ENCODE measurements around the gene C17orf107. TPM values are rescaled to one million over a fixed set of nuclear protein-coding genes. Genes with fewer than 3 reads are reported as not detected.

The C17orf107 gene
- polyA plus RNA-seq, 5 donors = 0.52 to 1.8 (median 0.85) TPM

DNA sequence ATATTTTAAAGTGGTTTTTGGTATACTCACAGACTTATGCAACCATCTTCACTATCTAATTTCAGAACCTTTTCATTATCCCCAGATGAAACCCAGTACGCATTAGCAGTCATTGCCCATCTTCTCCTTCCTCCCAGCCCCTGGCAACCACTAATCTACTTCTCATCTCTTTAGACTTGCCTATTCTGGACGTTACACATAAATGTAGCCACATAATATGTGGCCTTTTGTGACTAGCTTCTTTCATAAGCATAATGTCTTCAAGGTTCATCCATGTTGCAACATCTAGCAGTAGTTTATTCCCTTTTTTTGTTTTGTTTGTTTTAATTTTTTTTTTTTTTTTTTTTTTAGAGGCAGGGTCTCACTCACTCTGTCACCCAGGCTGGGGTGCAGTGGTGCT, 28.5 kb upstream of the C17orf107 start:
- no peak for DNase-seq

DNA sequence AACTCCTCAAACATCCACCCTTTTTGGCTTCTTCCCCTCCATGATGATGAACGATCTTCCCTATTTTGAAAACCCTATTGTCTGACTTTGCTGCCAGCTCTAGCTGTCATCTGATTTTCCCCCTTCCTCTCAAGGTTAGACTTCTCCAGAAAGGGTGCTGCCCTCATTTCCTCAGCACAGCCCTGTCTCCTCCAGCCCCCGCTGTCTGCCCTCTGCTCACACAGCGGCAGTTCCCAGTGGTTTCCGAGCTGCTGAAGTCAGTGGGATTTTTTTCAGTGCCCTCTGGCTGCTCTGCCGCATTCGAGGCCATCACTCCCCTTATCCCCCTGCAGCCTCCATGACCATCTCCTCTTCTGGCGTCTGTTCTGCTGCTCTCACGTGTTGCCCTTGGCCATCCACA, 26.6 kb upstream of the C17orf107 start:
- DNase-seq = no peak

DNA sequence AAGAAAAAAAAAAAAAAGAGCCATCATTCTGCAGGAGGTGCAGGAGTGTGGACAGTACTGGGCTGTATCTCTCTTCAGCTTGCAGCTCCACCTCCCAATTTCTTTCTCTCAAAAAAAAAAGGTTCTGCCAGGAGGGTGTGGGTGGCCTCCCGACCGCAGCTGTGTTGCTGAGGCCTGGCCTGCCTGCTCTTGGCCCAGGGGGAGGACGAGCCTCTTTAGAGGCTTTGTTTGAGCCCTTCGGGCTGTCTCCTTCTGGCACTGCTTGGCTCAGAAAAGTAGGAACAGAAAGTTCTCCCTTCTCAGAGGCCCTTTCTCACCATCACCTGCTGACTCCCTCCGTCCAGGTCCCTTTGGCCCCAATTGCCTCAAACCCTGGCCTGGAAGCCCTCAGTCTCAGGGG, 22.2 kb upstream of the C17orf107 start:
- no peak for DNase-seq

DNA sequence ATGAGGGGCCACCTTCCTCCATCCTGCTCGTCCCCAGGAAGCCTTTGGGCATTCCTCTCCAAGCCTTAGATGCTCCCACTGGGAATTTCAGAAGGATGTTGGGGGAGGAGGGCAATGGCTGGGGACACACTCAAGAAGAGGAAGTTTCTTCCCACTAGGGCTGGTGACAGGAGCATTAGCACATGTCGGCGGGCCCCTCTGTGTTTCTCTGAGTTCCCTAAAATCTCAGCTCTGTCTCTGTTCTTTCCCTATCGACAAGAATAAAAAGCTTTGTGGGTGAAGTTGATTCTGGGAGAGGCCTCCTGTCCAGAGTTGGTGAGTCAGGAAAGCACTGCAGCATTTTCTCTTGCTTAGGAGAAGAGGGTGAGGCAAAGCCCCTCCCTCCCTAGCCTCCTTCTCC, 19.7 kb upstream of the C17orf107 start:
- DNase-seq = no peak

DNA sequence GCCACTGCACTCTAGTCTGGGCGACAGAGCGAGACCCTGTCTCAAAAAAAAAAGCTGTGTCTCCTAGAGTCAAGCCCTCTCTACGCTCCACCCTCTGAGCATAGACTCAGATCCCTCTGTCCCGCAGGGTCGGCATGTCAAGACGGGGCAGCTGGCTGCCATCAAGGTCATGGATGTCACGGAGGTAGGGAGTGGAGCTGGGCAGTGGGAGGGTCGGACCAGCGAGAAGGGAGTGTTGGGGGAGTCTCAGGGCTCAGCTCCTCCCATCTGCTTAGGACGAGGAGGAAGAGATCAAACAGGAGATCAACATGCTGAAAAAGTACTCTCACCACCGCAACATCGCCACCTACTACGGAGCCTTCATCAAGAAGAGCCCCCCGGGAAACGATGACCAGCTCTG, 18.5 kb upstream of the C17orf107 start:
- DNase-seq = no peak

DNA sequence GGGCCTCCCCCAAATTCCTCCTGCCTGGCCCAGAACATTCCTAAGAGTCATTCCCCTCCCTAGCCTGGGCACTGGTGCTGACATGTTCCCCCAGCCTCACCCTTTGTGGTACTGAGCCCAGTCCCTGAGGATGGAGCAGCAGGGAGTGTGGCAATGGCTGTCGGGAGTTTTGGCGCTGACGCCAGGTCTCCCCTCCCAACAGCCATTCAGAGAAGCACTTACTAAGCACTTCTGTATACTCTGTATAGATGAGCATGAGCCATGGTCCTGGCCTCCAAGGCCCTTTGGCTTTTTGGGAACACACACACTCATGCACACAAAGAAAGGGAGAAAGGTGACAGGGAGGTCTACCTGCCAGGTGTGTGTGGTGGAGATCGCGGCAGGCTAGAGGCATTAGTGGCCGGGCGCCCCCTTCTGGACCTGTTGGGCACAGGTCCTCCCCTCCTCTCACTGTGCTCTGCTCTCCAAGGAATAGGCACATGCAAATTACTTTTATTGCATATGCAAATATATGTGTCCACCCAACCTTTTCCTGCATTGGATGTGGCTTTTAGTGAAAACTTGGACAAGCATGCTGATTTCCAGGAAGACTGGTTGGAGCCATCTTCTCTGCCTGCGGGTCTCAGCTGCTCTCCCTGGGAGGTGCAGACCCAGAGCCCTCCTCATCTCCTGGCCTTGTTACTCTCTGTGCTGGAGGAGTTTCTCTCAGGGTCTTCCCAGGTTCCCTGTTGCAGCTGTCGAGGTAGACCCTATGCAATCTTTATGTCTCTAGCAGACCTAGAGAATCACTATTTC, 17.4 kb upstream of the C17orf107 start:
- no peak for DNase-seq

DNA sequence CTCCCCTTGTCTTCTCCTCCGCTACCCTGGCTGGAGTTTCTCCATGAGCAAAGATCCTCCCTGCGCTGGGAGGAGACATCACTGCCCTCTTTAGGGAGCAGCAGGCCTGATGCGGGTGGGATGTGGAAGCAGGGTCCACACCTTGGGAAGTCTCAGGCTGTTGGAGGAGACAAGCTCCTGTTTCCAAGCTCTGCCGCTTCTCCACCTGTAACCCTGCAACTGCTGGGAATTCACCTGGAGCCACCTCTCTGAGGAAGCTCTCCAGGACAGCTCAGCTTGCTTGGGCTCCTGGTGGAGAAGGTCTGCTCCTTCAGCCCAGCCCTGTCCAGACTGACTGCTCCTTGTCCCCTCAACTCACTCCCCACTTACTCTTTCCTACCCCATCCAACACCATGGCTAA, 14.8 kb upstream of the C17orf107 start:
- DNase-seq = no peak

DNA sequence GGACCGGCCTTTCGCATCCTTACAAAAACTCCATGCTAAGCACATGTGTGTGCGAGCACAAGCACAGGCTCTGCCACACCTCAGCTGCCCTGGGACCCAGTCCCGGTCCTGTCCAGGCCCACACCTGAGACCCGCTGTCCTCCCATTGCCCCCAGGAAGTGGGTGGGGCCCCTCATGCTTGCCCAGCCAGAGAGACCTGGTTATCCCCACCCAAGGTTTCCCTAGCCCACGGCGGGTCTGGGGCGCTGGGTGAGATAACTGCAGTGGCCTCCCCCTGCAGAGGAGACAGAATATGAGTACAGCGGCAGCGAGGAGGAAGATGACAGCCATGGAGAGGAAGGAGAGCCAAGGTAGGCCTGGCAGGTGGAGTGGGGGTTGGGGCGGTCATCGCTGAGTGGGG, 12.5 kb upstream of the C17orf107 start:
- DNase-seq = no peak

DNA sequence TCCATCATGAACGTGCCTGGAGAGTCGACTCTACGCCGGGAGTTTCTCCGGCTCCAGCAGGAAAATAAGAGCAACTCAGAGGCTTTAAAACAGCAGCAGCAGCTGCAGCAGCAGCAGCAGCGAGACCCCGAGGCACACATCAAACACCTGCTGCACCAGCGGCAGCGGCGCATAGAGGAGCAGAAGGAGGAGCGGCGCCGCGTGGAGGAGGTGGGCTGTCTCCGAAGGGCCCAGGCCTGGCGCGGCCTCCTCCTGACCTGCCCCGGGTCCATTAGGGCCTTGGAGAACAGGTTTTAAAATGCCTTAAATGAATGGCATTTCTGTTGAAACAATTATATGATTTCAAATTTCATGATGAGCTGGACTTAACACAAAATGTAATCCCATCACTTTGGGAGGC, 11.8 kb upstream of the C17orf107 start:
- DNase-seq = no peak

DNA sequence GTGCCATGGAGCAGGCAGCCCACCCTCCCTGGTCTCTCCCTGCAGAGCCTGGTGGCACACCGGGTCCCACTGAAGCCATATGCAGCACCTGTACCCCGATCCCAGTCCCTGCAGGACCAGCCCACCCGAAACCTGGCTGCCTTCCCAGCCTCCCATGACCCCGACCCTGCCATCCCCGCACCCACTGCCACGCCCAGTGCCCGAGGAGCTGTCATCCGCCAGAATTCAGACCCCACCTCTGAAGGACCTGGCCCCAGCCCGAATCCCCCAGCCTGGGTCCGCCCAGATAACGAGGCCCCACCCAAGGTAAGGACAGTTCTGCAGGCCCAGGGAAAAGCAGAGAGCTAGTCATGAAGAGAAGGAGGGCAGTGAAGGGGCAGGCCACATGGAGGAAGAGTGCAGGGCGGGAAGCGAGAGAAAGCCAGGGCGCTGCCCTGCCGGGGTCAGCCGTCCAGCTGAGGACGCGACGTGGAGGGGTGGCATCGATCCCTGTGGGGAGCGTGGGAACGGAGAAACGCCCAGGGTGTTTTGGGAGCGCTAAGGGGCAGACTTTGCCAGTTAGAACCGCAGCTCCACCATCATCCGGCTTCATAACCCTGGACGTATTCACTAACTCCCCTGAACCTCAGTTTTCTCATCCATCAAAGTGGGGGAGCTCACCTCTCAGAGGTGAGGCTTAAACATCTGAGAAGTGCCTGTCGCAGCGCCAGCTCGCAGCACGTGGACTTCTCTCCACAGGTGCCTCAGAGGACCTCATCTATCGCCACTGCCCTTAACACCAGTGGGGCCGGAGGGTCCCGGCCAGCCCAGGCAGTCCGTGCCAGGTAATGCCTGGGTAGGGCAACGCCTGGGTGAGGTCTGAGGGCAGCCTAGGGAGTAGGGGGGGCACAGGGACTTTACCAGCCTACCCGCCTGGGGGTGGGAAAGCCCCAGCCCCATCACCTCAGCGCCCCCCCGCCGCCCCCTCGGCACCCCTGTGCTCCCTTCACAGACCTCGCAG, 7.6 kb upstream of the C17orf107 start:
- no peak for DNase-seq

DNA sequence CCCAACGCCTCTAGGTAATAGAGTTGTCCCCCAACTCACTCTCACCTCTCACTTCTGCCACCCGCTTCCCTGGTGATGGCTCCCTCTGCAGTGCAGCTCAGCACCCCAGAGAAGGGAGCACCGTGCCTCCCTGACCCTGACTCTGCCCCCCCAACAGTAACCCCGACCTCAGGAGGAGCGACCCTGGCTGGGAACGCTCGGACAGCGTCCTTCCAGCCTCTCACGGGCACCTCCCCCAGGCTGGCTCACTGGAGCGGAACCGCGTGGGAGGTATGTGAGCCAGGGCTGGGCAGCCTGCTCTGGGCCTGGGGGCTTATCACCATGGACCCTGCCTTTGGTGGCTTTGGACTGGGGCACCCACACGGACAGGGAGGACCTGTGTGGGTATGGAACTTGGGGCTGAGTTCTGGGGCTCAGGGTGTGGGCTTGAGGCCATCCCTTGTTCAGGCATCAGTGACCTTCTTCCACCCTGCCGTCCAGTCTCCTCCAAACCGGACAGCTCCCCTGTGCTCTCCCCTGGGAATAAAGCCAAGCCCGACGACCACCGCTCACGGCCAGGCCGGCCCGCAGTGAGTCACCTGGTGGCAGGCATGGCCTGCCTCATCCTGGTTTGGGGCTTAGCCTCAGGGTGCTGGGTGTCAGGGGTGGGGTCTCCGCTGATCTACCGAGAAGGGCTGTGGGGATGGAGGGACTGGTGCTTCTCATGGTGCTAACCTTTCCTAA, 6.7 kb upstream of the C17orf107 start:
- no peak for DNase-seq

DNA sequence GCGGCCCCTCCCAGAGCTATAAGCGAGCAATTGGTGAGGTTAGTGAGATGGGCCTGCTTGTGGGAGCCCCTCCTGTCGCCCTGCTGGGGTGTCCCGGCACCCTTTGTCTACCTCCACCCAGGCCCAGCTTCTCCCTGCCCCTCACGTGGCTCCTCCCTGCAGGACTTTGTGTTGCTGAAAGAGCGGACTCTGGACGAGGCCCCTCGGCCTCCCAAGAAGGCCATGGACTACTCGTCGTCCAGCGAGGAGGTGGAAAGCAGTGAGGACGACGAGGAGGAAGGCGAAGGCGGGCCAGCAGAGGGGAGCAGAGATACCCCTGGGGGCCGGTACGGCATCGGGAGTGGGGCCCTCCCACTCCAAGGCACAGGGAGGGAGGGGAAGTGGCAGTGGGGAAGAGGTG, 6.1 kb upstream of the C17orf107 start:
- no peak for DNase-seq

DNA sequence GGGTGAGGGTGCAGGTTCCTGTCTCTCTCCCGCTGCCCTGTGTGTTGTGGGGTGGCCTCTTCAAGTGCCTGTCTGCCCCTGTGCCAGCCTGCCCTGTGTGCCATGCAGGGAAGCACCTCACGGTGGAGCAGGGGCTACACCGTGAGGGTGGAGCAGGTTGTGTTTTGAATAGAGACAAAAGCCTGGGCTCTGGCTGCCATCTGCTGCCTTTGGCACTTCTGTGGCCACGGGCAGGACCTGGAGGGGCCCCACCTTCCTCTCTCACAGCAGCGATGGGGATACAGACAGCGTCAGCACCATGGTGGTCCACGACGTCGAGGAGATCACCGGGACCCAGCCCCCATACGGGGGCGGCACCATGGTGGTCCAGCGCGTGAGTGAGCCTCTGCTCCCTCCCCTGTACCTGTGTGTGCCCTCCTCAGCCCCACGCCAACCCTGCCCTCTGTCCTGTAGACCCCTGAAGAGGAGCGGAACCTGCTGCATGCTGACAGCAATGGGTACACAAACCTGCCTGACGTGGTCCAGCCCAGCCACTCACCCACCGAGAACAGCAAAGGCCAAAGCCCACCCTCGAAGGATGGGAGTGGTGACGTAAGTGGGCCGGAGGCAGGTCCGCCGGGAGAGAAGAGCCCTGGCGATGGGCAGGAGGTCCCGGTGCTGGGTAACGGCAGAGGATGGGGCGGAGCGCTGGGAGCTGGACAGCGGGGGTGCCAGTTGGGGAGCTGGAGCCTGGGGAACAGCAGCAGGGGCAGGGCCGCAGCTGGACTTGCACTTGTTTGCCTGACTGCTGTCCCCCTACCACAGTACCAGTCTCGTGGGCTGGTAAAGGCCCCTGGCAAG, 5.4 kb upstream of the C17orf107 start:
- no peak for DNase-seq

DNA sequence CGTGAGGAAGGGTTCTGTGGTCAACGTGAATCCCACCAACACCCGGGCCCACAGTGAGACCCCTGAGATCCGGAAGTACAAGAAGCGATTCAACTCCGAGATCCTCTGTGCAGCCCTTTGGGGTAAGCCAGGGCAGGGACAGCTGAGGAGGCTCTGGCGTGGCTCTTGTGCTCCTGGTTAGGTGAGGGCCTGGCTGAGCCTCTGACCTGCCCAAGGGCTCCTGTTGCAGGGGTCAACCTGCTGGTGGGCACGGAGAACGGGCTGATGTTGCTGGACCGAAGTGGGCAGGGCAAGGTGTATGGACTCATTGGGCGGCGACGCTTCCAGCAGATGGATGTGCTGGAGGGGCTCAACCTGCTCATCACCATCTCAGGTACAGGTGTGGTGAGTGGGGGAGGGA, 4.2 kb upstream of the C17orf107 start:
- no peak for DNase-seq

DNA sequence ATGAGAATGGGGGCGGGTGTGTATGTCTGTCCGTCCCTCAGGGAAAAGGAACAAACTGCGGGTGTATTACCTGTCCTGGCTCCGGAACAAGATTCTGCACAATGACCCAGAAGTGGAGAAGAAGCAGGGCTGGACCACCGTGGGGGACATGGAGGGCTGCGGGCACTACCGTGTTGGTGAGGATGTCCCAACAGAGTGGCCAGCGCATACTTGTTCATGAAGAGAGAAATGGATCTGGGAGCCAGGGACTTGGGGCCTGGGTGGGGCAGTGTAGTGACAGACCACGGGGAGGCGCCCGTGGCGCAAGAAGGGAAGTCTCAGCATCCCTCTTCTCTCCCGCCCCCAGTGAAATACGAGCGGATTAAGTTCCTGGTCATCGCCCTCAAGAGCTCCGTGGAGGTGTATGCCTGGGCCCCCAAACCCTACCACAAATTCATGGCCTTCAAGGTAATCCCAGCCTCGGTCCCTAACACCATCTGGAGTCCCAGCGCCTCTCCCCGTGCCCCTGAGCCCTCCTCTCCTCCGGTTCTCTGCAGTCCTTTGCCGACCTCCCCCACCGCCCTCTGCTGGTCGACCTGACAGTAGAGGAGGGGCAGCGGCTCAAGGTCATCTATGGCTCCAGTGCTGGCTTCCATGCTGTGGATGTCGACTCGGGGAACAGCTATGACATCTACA, 3.5 kb upstream of the C17orf107 start:
- no peak for DNase-seq

DNA sequence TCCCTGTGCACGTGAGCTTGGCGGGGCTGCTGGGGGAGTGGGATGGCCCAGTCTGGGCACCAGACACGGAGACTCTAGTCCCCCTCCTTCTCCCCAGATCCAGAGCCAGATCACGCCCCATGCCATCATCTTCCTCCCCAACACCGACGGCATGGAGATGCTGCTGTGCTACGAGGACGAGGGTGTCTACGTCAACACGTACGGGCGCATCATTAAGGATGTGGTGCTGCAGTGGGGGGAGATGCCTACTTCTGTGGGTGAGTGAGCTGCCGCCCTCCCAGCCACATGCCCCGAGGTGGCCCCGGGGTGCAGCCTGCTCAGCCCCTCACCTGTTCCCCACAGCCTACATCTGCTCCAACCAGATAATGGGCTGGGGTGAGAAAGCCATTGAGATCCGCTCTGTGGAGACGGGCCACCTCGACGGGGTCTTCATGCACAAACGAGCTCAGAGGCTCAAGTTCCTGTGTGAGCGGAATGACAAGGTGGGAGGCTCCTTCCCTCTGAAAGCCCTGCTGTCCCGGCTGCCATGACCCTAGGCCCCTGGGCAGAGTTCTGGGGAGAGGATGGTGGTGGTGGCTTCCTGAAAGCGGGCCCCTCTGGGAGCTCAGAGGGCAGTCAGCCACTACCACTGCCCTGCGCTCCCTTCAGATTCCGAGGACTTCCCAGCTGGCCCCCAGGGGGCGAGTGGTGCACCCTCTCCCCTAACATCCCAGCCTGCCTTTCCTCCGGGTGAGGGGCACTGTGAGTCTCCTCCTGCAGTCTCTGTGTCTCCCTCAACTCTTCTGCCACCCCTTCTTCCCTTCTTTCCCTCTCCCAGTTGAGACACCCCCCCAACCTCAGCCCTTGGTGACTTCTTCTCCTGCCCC, 2.8 kb upstream of the C17orf107 start:
- no peak for DNase-seq

DNA sequence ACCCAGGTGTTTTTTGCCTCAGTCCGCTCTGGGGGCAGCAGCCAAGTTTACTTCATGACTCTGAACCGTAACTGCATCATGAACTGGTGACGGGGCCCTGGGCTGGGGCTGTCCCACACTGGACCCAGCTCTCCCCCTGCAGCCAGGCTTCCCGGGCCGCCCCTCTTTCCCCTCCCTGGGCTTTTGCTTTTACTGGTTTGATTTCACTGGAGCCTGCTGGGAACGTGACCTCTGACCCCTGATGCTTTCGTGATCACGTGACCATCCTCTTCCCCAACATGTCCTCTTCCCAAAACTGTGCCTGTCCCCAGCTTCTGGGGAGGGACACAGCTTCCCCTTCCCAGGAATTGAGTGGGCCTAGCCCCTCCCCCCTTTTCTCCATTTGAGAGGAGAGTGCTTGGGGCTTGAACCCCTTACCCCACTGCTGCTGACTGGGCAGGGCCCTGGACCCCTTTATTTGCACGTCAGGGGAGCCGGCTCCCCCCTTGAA, 2.1 kb upstream of the C17orf107 start:
- DNase-seq = no peak

DNA sequence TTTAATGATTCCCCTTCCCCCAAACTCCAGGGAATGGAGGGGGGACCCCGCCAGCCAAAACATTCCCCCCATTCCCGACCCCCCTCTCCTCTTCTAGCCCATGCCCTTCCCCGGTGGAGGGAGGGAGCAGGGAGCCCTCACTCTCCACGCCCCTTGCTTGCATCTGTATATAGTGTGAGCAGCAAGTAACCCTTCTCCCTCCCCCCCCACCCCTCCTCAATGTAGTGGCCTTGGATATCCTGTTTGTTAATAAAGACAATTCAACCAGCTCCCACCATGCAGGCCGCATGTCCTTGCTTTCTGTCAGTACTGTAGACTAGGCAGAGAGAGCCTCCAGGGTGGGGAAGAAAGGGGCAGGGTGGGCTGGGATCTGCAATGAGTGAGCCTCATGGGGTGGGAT, 1.6 kb upstream of the C17orf107 start:
- DNase-seq = no peak

DNA sequence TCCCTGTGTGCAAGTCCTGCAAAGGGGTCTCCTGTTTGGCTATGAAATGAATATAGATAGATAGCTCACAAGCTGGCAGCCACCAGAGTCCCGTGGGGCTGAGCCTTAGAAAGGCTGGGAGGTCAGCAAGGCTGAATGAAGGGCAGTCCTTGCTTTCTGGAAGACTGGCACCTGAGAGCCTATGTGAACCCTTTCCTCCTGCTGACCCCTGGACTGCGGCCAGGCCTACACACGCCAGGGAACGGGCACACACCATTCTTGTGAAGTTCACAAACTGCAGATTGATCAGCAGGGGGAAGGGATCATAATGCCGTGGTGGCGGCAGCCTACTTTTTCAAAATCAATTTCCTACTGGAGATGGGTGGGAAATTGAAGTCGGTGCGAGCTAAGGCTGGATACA, 985 bp upstream of the C17orf107 start:
- DNase-seq = no peak

DNA sequence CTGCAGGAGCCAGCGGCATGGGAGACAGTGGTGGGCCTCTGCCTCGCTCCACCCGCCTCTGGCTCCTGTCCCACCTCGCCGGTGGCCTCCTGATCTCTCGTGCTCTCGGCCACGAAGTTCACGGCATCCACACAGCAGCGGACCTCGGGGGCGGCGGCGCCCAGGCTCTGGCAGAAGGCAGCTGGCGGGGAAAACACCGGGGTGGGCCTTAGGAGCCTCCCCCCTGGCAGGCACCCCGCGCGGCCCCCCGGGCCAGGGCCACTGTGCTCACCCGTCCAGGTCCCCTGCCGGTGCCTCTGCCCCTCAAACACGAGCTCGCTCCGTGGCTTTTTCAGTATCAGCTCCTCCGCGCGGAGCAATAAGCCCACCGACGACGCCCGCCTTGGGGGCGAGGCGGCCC, 409 bp upstream of the C17orf107 start:
- no peak for DNase-seq

All from right lung (tissue), 5 donors.